ENCODE data around the gene SCYL3.
A peak's percentile ranks its signal among the peaks of the same experiment; 100 is the strongest.
"Not testable (repeated sequence)": the region's sequence is repeated elsewhere in the genome, so short reads cannot be mapped to it uniquely, and the experiment has no call there.

Gene SCYL3

GRCh38 chr1:169812131-169812530 is 81.6 kb downstream of the SCYL3 start:
- no peak for DNase-seq (ENCODE audit: low read depth)

DNA sequence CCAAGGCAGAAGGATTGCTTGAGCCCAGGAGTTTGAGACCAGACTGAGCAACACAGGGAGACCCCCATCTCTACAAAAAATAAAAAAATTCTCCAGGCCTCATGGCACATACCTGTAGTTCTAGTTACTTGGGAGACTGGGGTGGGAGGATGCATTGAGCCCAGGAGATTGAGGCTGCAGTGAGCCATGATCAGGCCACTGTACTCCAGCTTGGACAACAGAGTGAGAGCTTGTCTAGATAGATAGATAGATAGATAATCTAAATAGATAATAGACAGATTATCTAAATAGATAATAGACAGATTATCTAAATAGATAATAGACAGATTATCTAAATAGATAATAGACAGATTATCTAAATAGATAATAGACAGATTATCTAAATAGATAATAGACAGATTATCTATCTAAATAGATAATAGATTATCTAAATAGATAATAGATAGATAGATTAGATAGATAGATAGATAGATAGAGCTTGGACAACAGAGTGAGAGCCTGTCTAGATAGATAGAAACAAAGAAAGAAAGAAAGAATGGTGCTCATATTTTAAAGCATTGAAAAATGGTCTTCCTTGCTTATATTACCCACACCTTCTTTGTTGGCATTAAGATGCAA is 82.2 kb downstream of the SCYL3 start:
- DNase-seq (ENCODE audit: low read depth), result not testable (repeated sequence)

DNA sequence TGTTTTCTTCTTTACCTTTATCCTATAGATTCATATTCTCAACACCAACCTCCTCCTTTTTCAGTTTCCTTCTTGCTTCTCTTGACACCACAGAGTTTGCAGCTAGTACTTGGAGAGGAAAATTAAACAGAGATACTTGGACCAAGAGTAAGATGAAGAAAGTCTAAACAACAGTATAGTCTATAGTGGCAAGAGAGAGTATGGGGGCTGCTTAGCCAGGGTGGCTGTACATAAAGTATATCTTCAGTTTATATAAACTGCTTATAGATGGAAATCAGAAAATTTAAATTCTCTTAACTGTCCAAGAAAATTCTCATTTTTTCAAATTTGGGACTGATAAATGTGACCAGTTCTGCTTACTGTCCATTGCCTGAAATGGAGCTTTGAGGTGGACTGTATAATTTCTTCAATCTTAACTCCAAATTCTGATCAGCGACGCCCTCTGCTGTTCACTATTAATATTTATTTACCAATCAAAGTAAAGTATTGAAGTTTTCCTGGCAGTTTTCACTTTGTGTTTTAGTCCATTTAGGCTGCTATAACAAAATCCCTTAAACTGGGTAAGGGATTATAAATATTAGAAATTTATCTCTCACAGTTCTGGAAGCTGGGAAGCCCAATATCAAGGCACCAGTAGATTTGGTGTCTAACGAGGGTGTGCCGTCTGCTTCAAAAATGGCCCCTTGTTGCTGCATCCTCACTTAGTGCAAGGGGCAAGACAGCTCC is 84.2 kb downstream of the SCYL3 start:
- DNase-seq (ENCODE audit: low read depth), result peak; percentile 20

DNA sequence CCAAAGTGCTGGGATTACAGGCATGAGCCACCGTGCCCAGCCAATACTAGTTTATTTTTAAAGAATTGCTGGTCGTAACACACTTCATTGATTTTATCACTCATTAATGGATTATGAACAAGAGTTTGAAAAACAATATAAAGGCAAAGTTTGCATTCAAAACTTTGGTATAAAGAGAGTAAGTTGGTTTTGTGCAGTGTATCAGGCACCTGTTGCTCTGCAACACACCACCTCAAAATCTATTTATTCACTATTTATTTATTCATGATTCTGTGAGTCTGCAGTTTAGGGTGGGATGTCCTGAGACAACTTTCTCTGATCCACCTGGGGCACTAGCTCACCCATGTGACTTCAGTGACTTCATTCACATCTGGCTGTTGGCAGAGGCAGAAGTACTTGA is 88.8 kb downstream of the SCYL3 start:
- DNase-seq (ENCODE audit: low read depth), result no peak

GRCh38 chr1:169802888-169803287 is 90.8 kb downstream of the SCYL3 start:
- DNase-seq (ENCODE audit: low read depth), result no peak

Measured in stromal cell of bone marrow (primary cell).